ENCODE data around the gene SCUBE1.
"Not testable (repeated sequence)": the region's sequence is repeated elsewhere in the genome, so short reads cannot be mapped to it uniquely, and the experiment has no call there.

The SCUBE1 gene

DNA sequence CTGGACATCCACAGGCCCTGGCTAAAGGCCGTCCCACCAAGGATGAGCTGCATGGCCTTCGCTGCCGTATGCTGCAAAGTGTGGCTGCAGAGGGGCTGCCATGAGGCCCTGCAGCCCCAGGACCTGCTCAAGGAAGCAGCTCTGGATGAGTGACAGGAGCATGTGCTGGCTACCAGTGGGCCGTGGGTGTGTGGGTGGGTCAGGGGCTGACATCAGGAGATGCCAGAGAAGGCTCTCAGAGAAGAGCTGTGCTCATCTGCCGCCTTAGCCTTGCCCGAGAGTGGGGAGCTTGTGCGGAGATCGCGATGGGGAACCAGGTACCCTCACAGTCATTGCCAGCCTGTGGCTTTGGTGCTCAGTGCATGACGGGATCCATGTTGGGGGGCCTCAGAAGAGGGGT lies 41.3 kb downstream of the SCUBE1 start:
- no peak for DNase-seq (ENCODE audit: low read depth)

DNA sequence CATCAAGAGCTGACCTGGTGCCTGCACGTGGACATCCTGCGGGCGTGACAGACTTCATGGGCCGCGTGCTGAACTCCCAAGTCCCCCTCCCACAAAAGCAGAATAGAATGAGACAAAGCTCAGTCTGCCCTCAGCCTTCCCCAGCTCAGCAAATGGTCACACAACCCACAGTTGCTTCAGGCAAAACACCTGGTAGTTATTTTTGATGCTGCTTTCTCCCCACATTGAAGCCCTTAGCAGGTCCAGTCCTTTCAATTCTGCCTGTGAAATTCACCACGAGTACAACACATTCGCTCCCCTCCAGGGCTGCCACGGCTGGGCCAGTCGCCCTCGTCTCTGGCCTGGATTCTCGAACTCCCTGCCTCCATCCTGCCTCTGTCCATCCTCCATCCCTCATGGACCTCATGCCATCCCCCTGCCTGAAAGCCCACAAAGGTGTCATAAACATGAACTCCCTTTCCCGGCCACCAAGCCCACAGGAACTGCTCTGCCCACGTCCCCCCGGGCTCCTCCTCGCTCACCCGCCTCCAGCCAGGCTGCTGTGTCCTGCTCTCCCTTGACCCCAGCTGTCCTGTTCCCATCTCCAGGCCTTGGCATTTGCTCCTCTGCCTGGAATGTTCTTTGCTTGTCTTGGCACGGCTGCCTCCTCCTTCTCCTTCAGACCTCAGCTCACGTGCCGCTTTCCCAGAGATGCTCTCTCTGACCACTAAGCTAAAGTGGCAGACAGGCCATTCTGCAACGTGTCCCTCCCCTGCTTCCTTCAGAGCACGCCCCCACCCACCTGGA lies 42.1 kb downstream of the SCUBE1 start:
- no peak for DNase-seq (ENCODE audit: low read depth)

DNA sequence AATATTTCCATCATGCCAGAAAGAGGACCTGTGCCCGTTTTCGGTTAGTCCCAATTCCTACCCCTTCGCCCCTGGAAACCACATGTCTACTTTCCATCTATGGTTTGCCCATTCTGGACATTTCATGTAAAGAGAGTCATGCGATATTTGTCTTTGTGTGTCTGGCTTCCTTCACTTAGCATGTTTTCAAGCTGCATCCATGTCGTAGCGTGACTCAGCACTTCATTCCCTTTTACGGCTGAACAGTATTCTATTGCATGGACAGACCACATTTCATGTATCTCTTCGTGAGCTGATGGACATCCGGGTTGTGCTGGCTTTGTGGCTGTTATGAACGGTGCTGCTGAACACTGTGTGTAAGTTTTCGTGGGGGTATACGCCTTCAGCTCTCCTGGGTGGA lies 43.4 kb downstream of the SCUBE1 start:
- DNase-seq (ENCODE audit: low read depth), result no peak

DNA sequence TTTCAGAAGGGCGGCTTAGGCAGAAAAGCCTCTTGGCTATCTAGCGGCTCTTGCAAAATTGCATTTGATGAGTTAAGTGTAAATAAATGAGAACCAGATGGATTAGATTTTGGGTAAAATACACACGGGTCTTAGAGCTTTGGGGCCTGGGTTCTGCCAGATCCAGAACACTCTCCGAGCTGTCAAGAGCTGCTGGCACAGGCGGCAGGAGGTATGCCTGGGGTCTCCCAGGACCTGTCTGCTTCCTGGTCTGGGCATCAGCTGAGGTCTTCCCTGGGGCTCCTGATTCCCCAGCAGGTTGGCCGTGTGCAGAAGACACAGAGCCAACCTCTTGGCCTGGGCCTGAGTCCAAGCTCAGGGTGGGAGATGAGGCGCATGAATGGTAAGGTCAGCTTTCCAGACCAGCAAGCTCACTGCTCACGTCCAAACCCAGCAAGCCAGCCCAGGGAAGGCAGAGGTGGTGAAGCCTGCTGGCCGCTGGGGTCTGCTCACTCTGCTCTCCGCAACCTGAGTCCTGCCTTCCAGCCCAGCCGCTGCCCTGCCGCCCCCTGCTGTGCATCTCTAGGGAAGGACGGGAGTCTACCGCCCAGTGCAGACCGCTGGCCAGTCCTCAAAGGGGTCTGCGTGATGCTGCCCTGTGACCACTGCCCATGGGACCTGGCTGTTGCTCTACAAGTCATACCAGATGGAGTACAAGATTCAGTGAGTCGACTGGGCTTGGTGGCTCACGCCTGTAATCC lies 44.9 kb downstream of the SCUBE1 start:
- no peak for DNase-seq (ENCODE audit: low read depth)

DNA sequence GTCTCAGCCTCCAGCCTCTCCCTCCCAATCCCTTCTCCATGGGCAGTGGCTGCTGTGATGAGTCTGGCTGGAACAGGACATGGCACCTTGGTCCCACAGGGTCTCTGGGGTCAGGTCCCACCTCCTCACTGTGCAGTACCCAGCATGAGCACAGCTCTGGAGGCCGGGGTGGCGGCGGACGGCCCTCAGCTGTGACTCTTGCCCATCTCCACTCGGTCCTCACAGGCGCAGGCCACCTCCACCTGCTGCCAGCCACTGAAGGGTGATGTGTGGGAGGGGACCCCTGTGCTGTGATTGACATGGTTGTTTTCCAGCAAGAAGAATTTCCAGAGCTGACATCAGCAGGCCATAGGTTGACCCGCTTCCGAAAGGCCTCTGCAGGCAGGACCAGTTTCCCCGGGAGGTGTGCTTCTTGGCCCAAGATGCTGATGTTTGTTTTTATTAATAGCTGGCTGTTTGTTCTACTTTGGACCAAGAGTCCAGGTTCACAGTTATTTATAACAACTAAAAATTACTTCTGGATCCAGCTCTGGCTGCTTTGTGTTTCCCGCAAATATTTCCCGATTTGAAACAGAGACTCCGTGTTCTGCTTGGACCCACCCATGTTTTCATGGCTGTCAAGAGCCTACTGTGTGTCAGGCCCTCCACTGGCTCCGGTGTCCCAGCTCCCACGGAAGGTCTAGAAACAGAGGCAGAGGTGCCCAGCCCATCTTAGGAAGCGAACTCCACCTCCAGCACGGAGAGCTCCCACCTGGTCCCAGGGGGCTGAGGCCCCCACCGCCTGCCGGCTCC lies 45.7 kb downstream of the SCUBE1 start:
- DNase-seq (ENCODE audit: low read depth), result no peak

DNA sequence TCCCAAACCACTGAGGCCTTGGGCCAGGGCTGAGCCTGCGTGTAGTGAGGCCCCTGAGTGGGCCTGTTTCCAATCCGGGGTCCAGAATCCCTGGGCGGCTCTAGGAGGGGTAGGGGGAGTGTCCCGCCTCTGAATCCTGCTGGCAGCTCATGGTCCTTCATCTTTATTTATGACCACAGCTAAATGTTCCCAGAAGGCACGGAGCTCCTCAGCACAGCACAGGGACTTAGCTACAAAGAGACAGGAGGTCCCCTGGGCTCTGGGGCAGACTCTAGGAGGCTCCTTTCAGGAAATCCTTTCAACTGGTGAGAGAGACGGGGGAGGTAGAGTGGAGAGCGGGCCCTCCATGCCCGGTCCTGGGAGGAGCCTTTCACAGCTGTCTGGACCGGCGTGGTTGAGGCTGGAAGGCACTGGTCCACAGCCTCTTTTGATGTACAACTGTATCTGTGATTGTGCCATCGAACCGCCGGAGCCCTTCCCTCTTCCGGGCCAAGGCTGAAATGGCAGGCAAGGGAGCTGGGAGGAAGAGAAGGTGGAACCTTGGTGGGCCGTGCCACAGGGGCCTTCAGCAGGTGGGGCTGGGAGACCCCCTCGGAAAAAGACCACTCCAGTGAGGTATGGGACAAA lies 46.8 kb downstream of the SCUBE1 start:
- no peak for DNase-seq (ENCODE audit: low read depth)

DNA sequence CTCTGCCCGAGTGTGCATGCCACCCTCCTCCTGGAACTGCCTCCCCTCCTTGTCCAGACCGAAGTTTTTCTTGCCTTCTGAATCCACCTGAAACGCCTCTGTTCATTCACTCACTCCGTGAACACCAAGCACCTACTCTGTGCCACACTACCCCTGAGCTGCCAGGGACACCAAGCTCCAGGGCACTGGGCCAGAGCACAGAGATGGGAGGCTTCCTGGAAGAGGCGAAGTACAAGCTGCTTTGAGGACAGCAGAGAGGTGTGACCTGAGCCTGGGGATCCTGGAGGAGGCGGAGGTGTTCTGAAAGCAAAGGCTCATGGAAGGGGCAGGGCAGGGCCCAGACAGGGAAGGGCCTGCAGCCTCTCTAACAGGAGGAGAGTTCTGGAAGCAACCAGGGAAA lies 47.5 kb downstream of the SCUBE1 start:
- no peak for DNase-seq (ENCODE audit: low read depth)

DNA sequence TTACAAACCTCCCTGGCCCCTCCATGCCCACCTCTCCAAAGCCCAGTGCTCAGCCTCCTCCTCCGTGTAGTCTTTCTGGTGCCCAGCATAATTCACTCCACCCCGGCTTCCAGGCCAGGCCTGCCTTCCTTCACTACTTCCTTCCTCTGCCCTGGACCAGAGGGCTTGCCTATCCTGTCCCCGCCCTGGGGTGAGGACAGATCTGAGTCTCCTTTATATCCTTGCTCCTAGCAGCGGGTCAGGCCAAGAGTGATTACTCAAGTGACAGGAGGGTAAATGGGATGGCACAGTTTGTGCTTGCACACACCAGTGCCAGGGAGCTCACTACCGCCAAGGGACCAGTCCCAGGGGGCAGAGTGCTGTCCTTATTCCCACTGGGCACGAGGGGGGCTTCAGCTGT lies 48.0 kb downstream of the SCUBE1 start:
- no peak for DNase-seq (ENCODE audit: low read depth)

DNA sequence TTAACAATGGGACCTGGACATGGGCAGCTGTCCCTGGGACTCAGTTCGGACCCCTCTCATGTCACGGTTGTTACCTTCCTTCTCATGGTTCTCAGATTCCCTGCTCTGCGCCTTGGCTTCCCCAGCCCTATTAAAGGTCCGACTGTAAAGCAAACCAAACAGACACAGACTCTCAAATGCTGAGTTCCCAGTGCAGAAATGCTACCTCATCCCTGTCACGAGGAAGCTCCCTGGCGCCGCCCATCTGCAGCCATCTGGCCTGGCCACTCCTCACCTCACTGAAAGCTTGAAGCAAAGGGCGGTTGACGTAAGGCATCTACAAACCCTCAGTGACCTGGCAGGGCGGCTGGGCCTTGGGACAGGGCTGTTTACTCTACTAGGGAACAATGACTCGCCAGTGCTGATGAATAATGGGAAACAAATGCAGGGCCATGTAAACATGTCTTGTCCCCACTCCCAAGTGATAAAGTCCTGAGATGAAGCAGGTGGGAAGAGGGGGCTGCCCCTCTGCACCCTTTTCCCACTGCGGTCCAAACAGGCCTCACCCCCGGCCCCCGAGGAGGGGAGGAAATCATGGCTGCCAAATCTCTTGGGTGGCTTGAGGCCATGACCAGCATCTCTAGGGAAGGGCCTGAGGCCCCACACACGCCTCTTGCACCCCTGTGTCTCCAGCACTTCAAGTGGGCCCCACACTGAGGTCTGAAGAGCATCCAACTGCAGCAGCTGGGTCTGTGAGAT lies 49.3 kb downstream of the SCUBE1 start:
- DNase-seq (ENCODE audit: low read depth), result no peak

DNA sequence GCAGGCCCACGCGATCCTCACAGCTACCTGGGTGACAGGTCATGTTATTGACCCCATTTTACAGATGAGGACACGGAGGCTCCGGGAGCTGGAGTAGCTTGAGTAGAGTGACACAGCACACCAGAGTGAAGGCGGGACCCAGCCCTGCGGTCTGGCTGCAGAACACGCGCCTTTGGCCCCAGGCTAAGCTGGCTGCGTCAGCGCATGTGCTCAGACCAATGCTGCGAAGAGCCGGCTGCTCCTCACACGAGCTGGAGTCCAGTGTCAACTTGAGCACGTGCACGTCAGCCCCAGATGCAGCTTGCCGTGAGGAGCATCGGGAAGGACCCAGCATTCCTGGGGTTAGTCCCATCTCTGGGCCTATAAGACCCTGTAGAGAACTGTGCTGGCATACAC lies 49.9 kb downstream of the SCUBE1 start:
- DNase-seq (ENCODE audit: low read depth), result no peak

DNA sequence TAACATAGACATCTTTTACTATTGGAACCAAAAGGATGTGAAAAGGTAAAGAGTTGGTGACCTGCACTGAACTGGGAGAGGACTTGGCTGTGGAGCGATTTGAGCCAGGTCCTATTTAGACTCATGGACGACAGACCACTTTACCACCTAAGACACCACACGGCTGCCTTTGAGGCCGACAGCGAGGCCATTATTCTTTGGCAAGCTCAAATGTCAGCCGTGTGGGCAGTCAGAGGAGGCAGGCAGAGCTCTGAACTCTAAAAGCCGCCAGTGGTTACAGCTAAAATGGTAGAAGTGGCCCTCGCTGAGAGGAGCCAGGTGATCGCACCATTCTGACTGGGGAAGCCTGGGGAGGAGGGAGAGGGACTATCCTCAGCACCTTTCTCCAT lies 50.5 kb downstream of the SCUBE1 start:
- no peak for DNase-seq (ENCODE audit: low read depth)

DNA sequence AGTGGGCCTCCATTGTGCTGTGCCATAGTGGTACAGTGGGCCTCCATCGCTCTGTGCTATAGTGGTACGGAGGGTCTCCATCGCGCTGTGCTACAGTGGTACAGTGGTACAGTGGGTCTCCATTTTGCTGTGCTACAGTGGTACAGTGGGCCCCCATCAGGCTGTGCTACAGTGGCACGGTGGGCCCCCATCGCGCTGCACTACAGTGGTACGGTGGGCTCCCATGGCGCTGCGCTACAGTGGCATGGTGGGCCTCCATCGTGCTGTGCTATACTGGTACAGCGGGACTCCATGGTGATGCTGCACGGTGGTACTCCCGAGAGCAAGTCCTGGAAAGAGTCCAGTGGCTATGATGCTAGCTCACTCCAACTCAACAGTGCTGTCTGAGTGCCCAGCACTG lies 51.8 kb downstream of the SCUBE1 start:
- no peak for DNase-seq (ENCODE audit: low read depth)

DNA sequence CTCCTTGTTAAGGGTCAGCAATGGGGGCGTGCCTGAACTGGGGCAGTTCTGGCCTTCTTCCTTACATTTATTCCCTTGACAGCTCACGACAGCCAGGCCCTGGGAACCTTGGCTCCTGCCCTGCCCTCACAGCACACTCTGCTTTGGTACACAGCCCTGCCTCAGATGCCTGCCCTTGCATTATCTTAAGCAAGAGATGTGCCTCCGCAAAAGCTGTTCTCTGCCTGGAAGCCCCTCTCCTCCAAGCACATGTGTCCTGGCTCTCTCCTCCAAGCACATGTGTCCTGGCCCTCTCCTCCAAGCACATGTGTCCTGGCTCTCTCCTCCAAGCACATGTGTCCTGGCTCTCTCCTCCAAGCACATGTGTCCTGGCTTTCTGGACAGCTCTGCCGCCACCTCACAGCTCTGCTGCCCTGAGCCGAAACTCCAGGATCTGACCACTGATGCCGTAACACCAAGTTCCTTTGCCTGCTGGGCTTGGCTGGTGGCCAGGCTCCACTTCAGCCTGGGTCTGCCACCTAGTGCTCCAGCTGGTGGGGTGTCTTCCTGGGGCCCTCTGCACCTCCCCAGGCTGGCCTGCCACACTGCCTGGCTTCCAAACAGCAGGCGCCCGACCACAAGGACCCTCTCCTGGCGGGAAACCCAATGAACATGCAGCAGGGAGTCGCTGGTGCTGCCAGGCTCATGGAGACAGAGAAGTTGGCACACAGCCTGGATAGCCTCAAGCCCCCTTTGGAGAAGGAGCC lies 53.0 kb downstream of the SCUBE1 start:
- no peak for DNase-seq (ENCODE audit: low read depth)

DNA sequence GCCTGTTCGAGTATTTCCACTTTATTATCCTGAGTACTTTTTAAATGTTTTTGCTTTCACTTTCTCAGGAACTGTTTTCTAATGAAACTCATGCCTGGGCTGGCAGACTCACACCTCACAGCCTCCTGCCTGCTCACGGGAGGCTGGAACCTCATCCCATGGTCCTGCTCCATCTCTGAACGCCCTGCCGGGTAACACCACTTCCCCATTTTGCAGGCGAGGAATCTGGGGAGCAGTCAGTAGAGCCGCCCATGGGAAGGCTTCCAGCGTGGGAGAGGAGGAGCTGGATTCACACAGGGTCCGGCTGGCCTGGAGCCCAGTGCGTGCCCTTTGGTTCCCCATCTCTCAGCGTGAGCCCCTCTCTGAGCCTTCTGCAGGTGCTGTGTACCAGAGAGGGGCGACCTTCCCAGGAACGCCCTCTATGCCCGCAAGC lies 53.6 kb downstream of the SCUBE1 start:
- DNase-seq (ENCODE audit: low read depth), result no peak

DNA sequence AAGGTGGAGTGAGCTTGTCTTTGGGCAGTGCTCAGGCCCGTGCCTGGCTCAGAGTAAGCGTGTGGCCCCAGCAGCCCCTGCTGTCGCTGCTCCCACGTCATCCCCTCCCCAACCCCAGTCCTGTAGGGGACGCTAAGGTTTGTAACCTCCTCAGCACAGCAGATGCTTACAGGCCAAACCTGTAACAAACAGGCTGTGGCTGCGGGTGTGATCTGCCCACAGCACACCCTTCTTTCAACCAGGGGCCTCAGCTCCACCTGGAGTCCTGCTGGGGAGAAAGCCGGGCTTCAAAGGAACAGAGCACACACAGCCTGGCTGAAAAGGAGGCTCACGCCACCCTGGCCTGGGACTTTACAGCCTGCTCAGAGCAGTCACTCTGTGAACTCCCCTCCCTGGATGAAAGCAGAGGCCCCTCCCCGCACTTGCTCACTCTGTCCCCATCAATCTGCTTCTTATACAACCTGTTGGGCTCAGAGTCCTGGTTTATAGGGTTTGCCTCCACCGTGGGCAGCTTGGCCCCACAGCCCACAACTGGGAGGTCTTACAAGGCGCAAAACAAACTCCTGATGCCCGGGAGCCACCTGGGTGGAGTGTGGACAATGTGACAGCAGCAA lies 54.3 kb downstream of the SCUBE1 start:
- DNase-seq (ENCODE audit: low read depth), result no peak

DNA sequence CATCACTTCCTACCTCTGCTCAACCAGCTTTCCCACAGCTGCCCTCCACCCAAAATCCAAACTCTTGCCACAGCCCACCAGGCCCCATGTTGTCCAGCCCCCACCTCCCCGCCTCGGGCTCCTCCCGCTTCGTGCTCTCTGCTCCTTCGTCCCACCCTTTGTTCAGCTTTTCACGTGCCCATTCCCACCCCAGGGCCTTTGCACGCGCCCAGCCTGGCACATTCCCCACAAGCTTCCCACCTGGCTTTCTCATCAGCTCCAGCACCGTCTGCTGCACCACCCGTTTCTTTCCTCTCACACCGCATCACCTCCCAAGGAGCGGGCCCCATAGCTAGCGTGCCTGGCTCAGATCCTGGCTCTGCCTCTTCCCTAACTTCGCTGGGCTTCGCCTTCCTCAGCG lies 54.8 kb downstream of the SCUBE1 start:
- no peak for DNase-seq (ENCODE audit: low read depth)

DNA sequence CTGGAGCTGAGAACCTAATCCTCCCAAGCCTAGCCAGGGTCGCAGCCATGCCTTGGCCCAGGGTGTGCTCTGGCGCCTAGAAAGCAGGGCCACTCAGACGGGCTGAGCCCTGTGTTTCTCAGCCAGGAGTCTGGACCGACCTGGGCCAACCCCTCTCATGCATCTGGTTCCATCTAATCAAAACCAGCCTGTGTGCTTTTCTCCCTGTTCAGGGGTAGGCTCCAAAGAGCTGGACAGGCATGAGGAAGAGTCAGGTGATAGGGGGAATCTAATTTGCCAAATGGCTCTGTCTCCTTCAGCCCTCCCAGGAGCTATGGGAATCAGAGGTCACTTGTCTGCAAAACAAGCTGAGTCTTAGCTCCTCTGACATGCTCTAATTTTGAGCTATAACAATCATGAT lies 55.7 kb downstream of the SCUBE1 start:
- DNase-seq (ENCODE audit: low read depth), result no peak

DNA sequence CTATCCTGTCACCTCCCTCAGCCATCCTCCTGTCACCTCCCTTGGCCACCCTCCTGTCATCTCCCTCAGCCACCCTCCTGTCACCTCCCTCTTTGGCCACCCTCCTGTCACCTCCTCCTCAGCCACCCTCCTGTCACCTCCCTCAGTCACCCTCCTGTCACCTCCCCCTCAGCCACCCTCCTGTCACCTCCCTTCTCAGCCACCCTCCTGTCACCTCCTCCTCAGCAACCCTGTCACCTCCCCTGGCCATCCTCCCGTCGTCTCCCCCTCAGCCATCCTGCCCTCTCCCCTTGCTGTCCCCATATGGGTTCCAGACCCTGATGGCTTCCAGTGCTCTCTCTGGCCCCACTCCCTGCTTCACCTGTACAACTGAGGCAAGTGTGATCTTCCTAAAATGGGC lies 61.8 kb downstream of the SCUBE1 start:
- DNase-seq (ENCODE audit: low read depth), result no peak

DNA sequence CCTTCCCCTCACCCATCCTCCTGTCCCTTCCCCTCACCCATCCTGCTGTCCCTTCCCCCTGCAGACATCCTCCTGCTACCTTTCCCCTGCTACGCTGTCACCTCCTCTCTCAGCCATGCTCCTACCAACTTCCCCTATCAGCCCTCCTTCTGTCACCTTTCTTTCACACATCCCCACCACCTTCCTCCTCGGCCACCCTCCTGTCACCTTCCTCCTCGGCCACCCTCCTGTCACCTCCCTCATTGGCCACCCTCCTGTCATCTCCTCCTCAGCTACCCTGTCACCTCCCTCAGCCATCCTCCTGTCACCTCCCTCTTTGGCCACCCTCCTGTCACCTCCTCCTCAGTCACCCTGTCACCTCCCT lies 62.7 kb downstream of the SCUBE1 start:
- DNase-seq (ENCODE audit: low read depth), result not testable (repeated sequence)

DNA sequence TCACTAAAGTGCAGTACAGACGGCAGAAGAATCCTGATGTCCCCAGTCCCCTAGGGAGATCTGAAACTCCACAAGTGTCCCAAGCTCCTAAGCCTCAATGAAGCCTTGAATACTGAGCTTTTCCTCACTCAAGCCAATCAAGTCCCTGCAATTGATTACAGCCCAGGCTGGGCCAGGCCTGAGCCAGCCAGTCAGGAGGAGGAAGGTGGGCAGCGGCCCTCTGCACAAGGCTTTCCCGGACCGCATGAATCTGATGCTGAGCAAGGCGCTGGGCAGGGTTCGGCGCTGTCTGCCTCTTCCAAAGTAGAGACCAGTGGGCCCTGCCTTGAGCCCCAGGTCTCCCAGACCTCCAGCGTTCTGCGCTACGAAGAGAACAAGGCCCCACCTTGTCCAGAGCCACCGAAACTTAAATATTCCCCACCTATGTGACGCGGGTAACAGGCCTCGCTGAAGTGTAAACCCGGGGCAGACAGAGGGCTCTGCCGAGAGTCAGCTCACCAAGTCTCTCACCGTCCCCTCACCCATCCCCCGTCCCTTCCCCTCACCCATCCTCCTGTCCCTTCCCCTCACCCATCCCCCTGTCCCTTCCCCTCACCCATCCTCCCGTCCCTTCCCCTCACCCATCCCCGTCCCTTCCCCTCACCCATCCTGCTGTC lies 63.2 kb downstream of the SCUBE1 start:
- DNase-seq (ENCODE audit: low read depth), result no peak
